HG02588 (cell line): Measurements from ENCODE around the gene RAB7B.

Experiments used
- ATAC-seq: cut with Tn5 transposase; IDR thresholded peaks from one replicate; pipeline ENCODE4 v1.9.1; 2021; ENCODE audit warnings: mild to moderate bottlenecking, moderate library complexity; ENCODE audit not compliant: unreplicated experiment

RAB7B gene

GRCh38 chr1:205950826-205951549 lies 52.2 kb downstream of the RAB7B start:
- no peak for ATAC-seq

- no peak for ATAC-seq
Observed at GRCh38 chr1:205950280-205950679, 52.9 kb downstream of the RAB7B start.

GRCh38 chr1:205949753-205950152 lies 53.4 kb downstream of the RAB7B start:
- no peak for ATAC-seq

GRCh38 chr1:205948886-205949285 lies 54.3 kb downstream of the RAB7B start:
- ATAC-seq = no peak

- no peak for ATAC-seq
Observed at GRCh38 chr1:205948039-205948438, 55.2 kb downstream of the RAB7B start.

GRCh38 chr1:205947024-205947423 lies 56.2 kb downstream of the RAB7B start:
- ATAC-seq = no peak

GRCh38 chr1:205945069-205945468 lies 58.1 kb downstream of the RAB7B start:
- no peak for ATAC-seq

- no peak for ATAC-seq
Observed at GRCh38 chr1:205944525-205944924, 58.7 kb downstream of the RAB7B start.

- ATAC-seq = no peak
Observed at GRCh38 chr1:205943245-205943644, 60.0 kb downstream of the RAB7B start, which contains the start of gene SLC26A9. SLC26A9 (minus strand) TSS chr1:205943456; CDS start chr1:205935820, 7,636 bp downstream.

GRCh38 chr1:205942631-205943159 lies 60.5 kb downstream of the RAB7B start:
- ATAC-seq = no peak

GRCh38 chr1:205940710-205941109 lies 62.5 kb downstream of the RAB7B start:
- no peak for ATAC-seq

GRCh38 chr1:205939690-205940330 lies 63.4 kb downstream of the RAB7B start:
- no peak for ATAC-seq

- no peak for ATAC-seq
Observed at GRCh38 chr1:205938682-205939081, 64.5 kb downstream of the RAB7B start.

GRCh38 chr1:205936846-205937586 lies 66.2 kb downstream of the RAB7B start:
- ATAC-seq = no peak

- no peak for ATAC-seq
Observed at GRCh38 chr1:205936311-205936710, 66.9 kb downstream of the RAB7B start.

GRCh38 chr1:205935869-205936268 lies 67.3 kb downstream of the RAB7B start:
- ATAC-seq = no peak

GRCh38 chr1:205934788-205935187 lies 68.4 kb downstream of the RAB7B start:
- no peak for ATAC-seq

GRCh38 chr1:205933671-205934618 lies 69.2 kb downstream of the RAB7B start:
- no peak for ATAC-seq

- no peak for ATAC-seq
Observed at GRCh38 chr1:205932776-205933175, 70.4 kb downstream of the RAB7B start.

GRCh38 chr1:205930799-205931281 lies 72.4 kb downstream of the RAB7B start:
- ATAC-seq = no peak
